CD14-positive monocyte (primary cell): ENCODE results near the gene OR13J1. TPM values are rescaled to one million over a fixed set of nuclear protein-coding genes. Genes with fewer than 3 reads are reported as not detected.

Source experiments
- DNase-seq, 3 donors: peaks; one replicate each; pipeline ENCODE4 v3.0.0-alpha.2; 2011 to 2022
- H2AFZ ChIP-seq: 2 replicates; pipeline ENCODE4 v1.6.0; 2012; ENCODE audit warnings: mild to moderate bottlenecking, low read depth, low read length, inconsistent platforms; ENCODE audit not compliant: insufficient read depth, poor library complexity, severe bottlenecking
- H3K27ac ChIP-seq, 2 donors: 1 replicate in 1 of 2; 2 replicates in 1 of 2; pipeline ENCODE4 v1.5.1; 2012 to 2013; ENCODE audit warnings: low read length in 2 of 2, control low read depth in 1 of 2, inconsistent platforms in 1 of 2, low read depth in 1 of 2, mild to moderate bottlenecking in 1 of 2
- H3K27me3 ChIP-seq, 2 donors: one replicate each; pipeline versions ENCODE4 v1.6.0 to v1.6.1; 2011 to 2013; ENCODE audit warnings: low read length in 2 of 2; ENCODE audit not compliant: control insufficient read depth in 2 of 2, insufficient read depth in 2 of 2
- H3K36me3 ChIP-seq, 2 donors: replicated peaks in 1 of 2; 1 replicate in 1 of 2; 2 replicates in 1 of 2; pipeline versions ENCODE4 v1.5.1 to v1.6.1; 2012 to 2013; ENCODE audit warnings: low read length in 2 of 2, control low read depth in 1 of 2, inconsistent platforms in 1 of 2, mild to moderate bottlenecking in 1 of 2; ENCODE audit not compliant: insufficient read depth in 2 of 2, control insufficient read depth in 1 of 2
- H3K4me1 ChIP-seq, 2 donors: 1 replicate in 1 of 2; 2 replicates in 1 of 2; pipeline versions ENCODE4 v1.5.1 to v1.6.1; 2012 to 2013; ENCODE audit warnings: low read length in 2 of 2, control low read depth in 1 of 2, inconsistent platforms in 1 of 2, mild to moderate bottlenecking in 1 of 2, moderate library complexity in 1 of 2; ENCODE audit not compliant: insufficient read depth in 2 of 2, control insufficient read depth in 1 of 2
- H3K4me2 ChIP-seq: replicated peaks from 2 replicates; pipeline ENCODE3; 2012; ENCODE audit warnings: low read length, moderate library complexity, mild to moderate bottlenecking; ENCODE audit not compliant: poor library complexity, severe bottlenecking; ENCODE audit errors: extremely low read depth
- H3K4me3 ChIP-seq, 3 experiments: fragments of 200-600 bp in 1 of 3; sonication (generic) in 1 of 3; replicated peaks in 1 of 3; 1 replicate in 2 of 3; 2 replicates in 1 of 3; pipeline ENCODE4 v1.5.1; 2011 to 2013; ENCODE audit warnings: low read length in 3 of 3, mild to moderate bottlenecking in 3 of 3, control low read depth in 2 of 3, low read depth in 2 of 3, inconsistent platforms in 1 of 3, moderate library complexity in 1 of 3
- H3K79me2 ChIP-seq: 2 replicates; pipeline ENCODE4 v1.6.0; 2012; ENCODE audit warnings: mild to moderate bottlenecking, control low read depth, inconsistent platforms, low read length, moderate library complexity; ENCODE audit not compliant: insufficient read depth
- H3K9ac ChIP-seq: 2 replicates; pipeline ENCODE4 v1.6.0; 2017; ENCODE audit warnings: low read length, mild to moderate bottlenecking; ENCODE audit not compliant: insufficient read depth, poor library complexity, severe bottlenecking
- H3K9me3 ChIP-seq, 2 donors: replicated peaks in 1 of 2; 1 replicate in 1 of 2; 2 replicates in 1 of 2; pipeline versions ENCODE4 v1.5.1 to v1.6.1; 2012 to 2013; ENCODE audit warnings: low read length in 2 of 2, control low read depth in 1 of 2; ENCODE audit not compliant: control insufficient read depth in 1 of 2, insufficient read depth in 1 of 2
- H4K20me1 ChIP-seq: 2 replicates; pipeline ENCODE4 v1.6.0; 2012; ENCODE audit warnings: mild to moderate bottlenecking, low read length, control low read depth, moderate library complexity; ENCODE audit not compliant: insufficient read depth
- H3K27ac Mint-ChIP-seq, 7 donors: one replicate each; pipeline ENCODE4 v1.8.0; 2020; ENCODE audit warnings: mild to moderate bottlenecking in 7 of 7, mixed read lengths in 7 of 7, moderate library complexity in 6 of 7, inconsistent platforms in 2 of 7
- H3K27me3 Mint-ChIP-seq, 3 donors: one replicate each; pipeline ENCODE4 v1.8.0; 2021 to 2022; ENCODE audit warnings: low read depth in 3 of 3, mild to moderate bottlenecking in 3 of 3, mixed read lengths in 3 of 3, moderate library complexity in 3 of 3, inconsistent platforms in 1 of 3
- H3K36me3 Mint-ChIP-seq, 2 donors: one replicate each; pipeline ENCODE4 v1.8.0; 2020; ENCODE audit warnings: mixed read lengths in 2 of 2, inconsistent platforms in 1 of 2, mild to moderate bottlenecking in 1 of 2
- H3K4me1 Mint-ChIP-seq: one replicate; pipeline ENCODE4 v1.8.0; 2020; ENCODE audit warnings: mild to moderate bottlenecking, mixed read lengths
- H3K4me3 Mint-ChIP-seq, 2 donors: one replicate each; pipeline ENCODE4 v1.8.0; 2020; ENCODE audit warnings: mild to moderate bottlenecking in 2 of 2, mixed read lengths in 2 of 2, moderate library complexity in 1 of 2
- H3K9me3 Mint-ChIP-seq, 7 donors: one replicate each; pipeline ENCODE4 v1.8.0; 2020 to 2022; ENCODE audit warnings: mixed read lengths in 7 of 7, mild to moderate bottlenecking in 6 of 7, moderate library complexity in 6 of 7, inconsistent platforms in 2 of 7
- CTCF ChIP-seq: fragments of 200-600 bp; IDR thresholded peaks from one replicate; pipeline ENCODE4 v1.8.0; 2022; ENCODE audit warnings: antibody characterized with exemption, mild to moderate bottlenecking
- whole genome bisulfite sequencing: methylation state at CpG from one replicate; pipeline ENCODE4 v1.1.5; 2013; ENCODE audit warnings: missing lambda C conversion rate; ENCODE audit not compliant: insufficient coverage; 5-methylcytosine and 5-hydroxymethylcytosine counted together
- intact Hi-C, 2 donors: fragments of 100-400 bp; cut with micrococcal nuclease; formaldehyde crosslinking; loops; one replicate each; pipeline versions ENCODE4 v1.15.0 to v1.15.1; 2023
- polyA plus RNA-seq, 3 donors: library from polyadenylated mRNA; depleted of rRNA in 1 of 3; unstranded in 2 of 3; stranded (reverse) in 1 of 3; fragments of 300-500 nt in 2 of 3; fragments of >200 nt in 1 of 3; fragmentation: Illumina TruSeq in 2 of 3; gene quantifications; 1 replicate in 2 of 3; 2 replicates in 1 of 3; pipeline ENCODE4 v1.2.3, GENCODE V29; 2012 to 2021

OR13J1 gene
- polyA plus RNA-seq, 3 donors: not detected

- 89% methylated on average over 11 of the region's 11 CpGs for WGBS
- Histone ChIP-seq H4K20me1 (no peaks in the 10 kb centered on the region), H3K4me2 (peak within 1 kb of the TSS; percentile 55), H3K79me2 (no peaks in the 10 kb centered on the region), H2AFZ (peak within 1 kb of the TSS; percentile 42), H3K4me1 (peaks cover 38 to 40% of the 10 kb centered on the region in 2 donors), H3K27me3 (no peaks in the 10 kb centered on the region), H3K27ac (peak within 1 kb of the TSS in 1 of 2 donors; percentile 49), H3K9ac (no peak within 1 kb of the TSS), H3K9me3 (no peaks in the 10 kb centered on the region), H3K4me3 (peak within 1 kb of the TSS in 1 of 3 experiments; percentile 43), H3K36me3 (no peaks in the 10 kb centered on the region)
- Mint-ChIP-seq H3K27ac (peak within 1 kb of the TSS in 3 of 7 donors; percentile 9 to 63 (median 54)), H3K4me1 (peaks cover 43% of the 10 kb centered on the region), H3K4me3 (no peak within 1 kb of the TSS), H3K36me3 (no peaks in the 10 kb centered on the region), H3K9me3 (peaks cover 0 to 2% (median 0%) of the 10 kb centered on the region in 7 donors), H3K27me3 (peaks cover 0 to 8% (median 4%) of the 10 kb centered on the region in 3 donors)
- intact Hi-C loops: no loop called here
- no peak for DNase-seq
- no peak for TF ChIP-seq CTCF
Observed at GRCh38 chr9:35909274-35909673, 39.1 kb upstream of the OR13J1 start, which contains the start of gene SPAAR. TSS of gene SPAAR (plus strand) at chr9:35909490. CDS start at chr9:35910464, 974 bp downstream.

- Histone ChIP-seq H3K27me3 (no peaks in the 10 kb centered on the region), H3K4me2 (peak overlapping the region; percentile 55), H2AFZ (peak overlapping the region; percentile 42), H3K9ac (no peak overlapping the region), H3K27ac (peak overlapping the region in 1 of 2 donors; percentile 49), H3K4me1 (peaks cover 38 to 40% of the 10 kb centered on the region in 2 donors), H3K9me3 (no peaks in the 10 kb centered on the region), H4K20me1 (no peaks in the 10 kb centered on the region), H3K36me3 (no peaks in the 10 kb centered on the region), H3K79me2 (no peaks in the 10 kb centered on the region), H3K4me3 (peak overlapping the region in 1 of 3 experiments; percentile 43)
- H3K9me3 Mint-ChIP-seq: peaks cover 0 to 2% (median 0%) of the 10 kb centered on the region in 7 donors
- H3K4me1 Mint-ChIP-seq: peaks cover 43% of the 10 kb centered on the region
- 88% methylated on average over 1 of the region's 9 CpGs for WGBS
- peaks cover 0 to 8% (median 8%) of the 10 kb centered on the region in 3 donors for H3K27me3 Mint-ChIP-seq
- intact Hi-C loops: no loop called here
- no peak for TF ChIP-seq CTCF
- H3K36me3 Mint-ChIP-seq: no peaks in the 10 kb centered on the region
- no peak overlapping the region for H3K4me3 Mint-ChIP-seq
- H3K27ac Mint-ChIP-seq: peak overlapping the region in 3 of 7 donors; percentile 9 to 63 (median 52)
- no peak for DNase-seq
Observed at GRCh38 chr9:35908504-35909125, 38.4 kb upstream of the OR13J1 start.
